DLD1 (cell line): ENCODE results near the gene TMEM229A.
"Not testable (repeated sequence)": the region's sequence is repeated elsewhere in the genome, so short reads cannot be mapped to it uniquely, and the experiment has no call there.

Source experiments
- in situ Hi-C: cut with HindIII; loops from 2 replicates; pipeline ENCODE4 v1.10.0; 2017; ENCODE audit warnings: low sequenced_read_pairs

TMEM229A gene

DNA sequence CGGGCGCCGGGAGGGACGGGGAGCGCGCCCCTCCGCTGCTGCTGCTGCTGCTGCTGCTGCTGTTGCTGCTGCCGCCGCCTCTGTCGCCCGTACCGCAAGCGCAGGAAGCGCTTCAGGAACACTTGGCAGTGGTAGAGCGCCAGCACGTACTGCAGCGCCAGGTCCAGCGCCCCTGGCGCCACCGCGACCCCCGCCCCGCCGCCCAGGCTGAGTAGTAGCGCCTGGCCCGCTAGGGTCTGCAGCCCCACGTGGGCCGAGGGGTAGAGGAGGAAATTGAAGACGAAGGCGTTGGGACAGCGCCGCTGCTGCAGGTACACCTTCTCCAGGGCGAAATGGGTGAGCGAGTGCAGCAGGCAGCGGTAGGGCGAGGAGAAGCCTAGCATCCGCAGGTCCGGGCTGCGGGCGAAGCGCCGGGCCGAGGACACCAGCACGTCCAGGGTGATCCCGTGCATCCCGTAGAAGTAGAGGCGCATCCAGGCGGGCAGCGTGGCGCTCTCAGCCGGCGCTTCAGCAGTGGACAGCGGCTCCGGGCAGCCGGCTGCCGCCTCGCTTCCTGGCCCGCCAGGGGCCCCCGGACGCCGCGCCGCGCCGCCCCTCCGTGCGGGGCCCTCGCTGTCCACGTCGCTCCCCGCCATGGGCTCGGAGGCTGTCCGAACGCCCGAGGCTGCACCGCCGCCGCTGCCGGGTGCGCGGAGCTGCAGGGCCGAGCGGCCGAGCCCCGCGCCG is at the start of gene TMEM229A:
TMEM229A (minus strand) TSS at position 699 of the 726 bp plus-strand sequence; CDS start at position 635, 64 bp downstream.
- in situ Hi-C loops: no loop called here

GRCh38 chr7:124082234-124082633 is 49.4 kb upstream of the TMEM229A start:
- in situ Hi-C loops: not testable (repeated sequence)

DNA sequence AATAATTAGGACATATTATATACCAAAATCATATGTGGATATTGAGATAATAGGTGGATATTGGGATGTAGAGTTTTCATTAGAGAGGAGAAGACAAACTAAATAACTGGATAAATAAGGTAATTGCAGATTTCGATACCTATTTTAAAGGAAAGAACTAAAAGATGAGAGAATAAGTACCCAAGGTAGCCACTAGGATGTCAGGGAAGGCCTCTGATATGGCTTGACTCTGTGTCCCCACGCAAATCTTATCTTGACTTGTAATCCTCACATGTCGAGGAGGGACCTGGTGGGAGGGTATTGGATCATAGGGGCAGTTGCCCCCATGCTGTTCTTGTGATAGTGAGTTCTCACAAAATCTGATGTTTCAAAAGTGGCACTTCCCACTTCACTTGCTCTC is 44.7 kb upstream of the TMEM229A start:
- in situ Hi-C loops: no loop called here

GRCh38 chr7:124076841-124077240 is 44.0 kb upstream of the TMEM229A start:
- in situ Hi-C loops: no loop called here

DNA sequence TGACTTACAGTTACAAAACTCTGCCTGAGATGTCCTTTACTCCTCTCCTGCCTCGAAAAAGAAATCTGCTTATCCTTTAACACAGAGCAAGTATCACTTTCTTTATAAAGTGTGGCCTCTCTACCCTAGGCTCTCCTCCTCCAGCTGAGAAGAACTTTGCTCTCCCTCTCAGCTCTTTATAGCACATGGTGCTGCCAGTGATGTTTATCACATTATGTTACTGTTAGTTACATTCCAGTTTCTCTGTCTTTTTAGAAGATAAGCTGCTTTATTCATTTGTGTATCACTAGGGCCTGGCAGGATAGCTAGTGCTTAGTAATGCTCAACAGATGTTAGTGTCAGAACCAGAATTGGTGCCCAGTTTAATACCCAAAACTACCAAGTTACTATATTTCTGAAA is 41.1 kb upstream of the TMEM229A start:
- in situ Hi-C loops: no loop called here

- in situ Hi-C loops: no loop called here
These were observed 40.4 kb upstream of the TMEM229A start for GRCh38 chr7:124073310-124073645.

- in situ Hi-C loops: no loop called here
These were observed 39.9 kb upstream of the TMEM229A start for GRCh38 chr7:124072603-124073309.

DNA sequence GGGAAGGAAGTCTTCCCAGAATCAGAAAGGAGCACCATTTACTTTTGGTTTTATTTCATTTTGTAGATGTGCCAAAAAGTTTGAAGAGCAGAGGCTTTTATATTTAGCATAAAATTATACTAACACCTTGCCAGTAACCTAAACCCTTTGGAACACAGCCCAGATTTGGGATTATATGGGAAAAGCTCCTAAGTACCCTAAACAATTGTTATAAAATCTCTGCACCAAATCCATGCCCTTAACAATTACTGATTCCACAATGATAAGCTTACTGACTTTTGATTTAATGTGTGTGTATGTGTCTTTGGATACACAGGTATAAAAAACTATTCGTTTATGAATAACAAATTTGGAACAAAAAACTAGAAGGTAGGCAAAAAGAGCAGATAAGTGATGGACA is 39.0 kb upstream of the TMEM229A start:
- in situ Hi-C loops: no loop called here

- in situ Hi-C loops: no loop called here
These were observed 29.3 kb upstream of the TMEM229A start for GRCh38 chr7:124062171-124062570.

DNA sequence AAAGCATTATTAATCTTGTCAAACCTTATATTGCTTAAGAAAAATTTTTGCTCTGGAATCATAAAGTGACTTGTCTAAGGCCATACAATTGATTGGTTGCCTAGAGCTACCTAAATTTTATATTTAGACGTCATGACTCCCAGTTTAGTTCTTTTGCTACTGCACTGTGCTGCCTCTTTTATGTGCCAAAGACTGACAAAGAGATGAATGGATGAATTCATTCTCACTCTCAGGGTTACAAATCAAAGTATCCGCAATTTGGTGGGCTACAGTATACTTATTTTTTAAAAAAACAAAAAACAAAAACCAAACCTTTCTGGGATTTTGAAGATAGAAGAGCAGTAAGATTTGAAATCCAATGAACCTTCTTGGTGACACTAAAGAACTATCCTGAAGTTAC is 27.7 kb upstream of the TMEM229A start:
- in situ Hi-C loops: no loop called here

- in situ Hi-C loops: no loop called here
These were observed 26.5 kb upstream of the TMEM229A start for GRCh38 chr7:124059375-124059774.

DNA sequence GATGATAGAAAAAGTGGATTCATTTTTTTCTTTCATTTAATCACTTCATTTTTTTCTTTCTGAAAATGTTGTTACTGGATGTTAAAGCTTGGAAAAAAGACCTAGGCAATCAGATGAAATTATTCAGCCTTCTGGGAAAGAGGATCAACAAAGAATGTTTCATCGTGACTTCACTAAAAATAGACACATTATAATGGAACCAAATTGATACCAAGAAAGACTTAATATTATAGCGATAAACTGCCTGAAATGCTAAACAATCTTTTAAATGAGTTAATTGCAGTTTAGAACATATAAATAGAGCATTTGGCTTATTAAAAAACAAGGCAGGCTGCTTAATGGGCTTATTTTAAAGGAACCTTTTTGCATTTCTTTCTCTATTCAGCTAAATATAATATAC is 25.6 kb upstream of the TMEM229A start:
- in situ Hi-C loops: no loop called here

DNA sequence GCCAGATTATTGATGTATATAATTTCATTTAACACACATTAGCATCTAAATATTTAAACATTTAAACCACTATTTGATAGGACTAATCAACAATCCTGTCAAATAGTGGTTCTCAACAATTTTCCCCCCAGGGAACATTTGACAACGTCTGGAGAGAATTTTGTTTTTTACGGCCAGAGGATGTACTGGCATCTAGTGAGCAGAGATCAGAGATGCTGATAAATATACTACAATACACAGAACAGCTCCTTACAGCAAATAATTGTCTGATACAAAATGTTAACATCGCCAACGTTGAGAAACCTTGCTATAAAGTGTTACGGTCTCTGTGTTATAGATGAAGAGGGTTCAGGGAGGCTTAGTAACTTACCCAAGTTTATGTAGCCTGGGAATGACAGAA is 25.0 kb upstream of the TMEM229A start:
- in situ Hi-C loops: no loop called here

- in situ Hi-C loops: no loop called here
These were observed 23.4 kb upstream of the TMEM229A start for GRCh38 chr7:124056234-124056633.

DNA sequence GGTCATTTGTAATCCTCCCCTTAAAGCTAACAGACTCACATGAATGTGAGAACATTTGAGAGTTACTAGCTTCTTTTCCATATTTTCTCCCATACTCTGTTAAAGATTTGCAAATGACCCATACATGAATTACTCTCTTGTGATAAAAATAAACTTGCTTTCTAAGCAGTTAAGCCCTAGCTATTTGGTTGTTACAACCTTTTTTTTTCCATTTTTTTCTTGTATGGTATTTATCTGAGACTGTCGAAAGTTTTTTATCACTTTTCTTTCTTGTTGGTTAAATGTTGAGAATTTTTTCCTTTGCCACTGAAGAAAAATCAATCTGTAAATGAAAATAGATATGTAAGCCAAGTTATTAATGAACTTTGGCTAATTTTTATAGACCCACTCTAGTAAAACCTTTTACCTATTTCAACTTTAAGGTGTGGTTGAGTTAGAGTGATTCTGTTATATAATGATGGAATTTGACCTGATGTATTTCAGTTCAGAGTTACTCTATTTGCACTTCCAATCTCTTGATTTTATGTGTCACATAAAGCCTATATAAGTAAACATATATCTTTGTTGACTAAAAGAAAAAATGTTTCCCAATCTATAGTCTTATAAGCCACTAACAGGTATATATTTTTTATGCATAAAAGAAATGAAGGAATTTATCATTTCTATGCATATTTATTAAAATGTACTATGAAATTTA is 19.0 kb upstream of the TMEM229A start:
- in situ Hi-C loops: no loop called here

DNA sequence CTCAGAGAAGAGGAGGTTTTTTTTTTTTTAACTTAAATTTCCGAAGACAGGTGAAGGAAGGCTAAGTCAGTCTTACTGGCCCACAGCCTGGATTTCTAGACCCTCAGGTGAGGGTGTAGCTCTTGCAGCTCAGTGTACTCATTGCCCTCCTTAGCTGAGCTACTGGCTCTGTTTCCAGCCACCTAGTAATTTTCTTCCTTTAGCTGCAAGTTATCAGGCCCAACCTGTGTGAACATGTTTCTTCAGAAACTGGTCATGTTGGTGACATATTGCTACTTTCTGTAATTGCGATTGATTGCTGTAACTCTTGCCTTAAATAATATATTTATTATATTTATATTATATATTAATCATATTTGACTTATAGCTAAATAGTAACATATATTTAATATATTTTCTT is 10.0 kb upstream of the TMEM229A start:
- in situ Hi-C loops: no loop called here

- in situ Hi-C loops: no loop called here
These were observed 8.6 kb upstream of the TMEM229A start for GRCh38 chr7:124041439-124041838.

DNA sequence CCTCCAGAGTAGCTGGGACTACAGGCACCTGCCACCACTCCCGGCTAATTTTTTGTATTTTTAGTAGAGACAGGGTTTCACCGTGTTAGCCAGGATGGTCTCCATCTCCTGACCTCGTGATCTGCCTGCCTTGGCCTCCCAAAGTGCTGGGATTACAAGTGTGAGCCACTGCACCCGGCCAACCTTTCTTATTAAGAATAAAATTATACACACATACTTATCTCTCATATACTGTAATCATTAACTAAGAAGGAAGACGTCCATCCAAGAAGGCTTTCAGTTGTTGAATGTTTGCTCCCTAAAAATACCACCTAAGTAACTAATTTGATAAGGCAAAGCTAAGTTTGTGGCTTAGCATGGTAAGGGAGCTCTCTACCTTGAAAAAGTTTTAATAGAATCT is 5.0 kb upstream of the TMEM229A start:
- in situ Hi-C loops: not testable (repeated sequence)

GRCh38 chr7:124035706-124036105 is 2.8 kb upstream of the TMEM229A start:
- in situ Hi-C loops: no loop called here

DNA sequence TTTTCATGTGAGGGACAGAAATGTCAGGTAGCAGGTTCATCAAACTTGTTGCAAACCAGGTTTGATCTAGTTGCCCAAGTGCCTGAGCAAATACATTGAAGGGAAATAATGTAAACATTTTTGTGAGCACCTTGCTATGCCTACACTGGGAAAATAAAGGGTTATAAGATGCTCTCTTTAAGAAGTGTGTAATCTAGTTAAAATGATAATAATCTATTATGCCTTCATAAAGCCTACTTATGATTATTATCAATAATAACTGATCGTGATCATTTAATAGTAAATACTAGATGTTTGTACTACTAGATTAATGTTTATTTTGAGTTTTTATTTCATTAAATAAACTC is 1.9 kb upstream of the TMEM229A start:
- in situ Hi-C loops: no loop called here

DNA sequence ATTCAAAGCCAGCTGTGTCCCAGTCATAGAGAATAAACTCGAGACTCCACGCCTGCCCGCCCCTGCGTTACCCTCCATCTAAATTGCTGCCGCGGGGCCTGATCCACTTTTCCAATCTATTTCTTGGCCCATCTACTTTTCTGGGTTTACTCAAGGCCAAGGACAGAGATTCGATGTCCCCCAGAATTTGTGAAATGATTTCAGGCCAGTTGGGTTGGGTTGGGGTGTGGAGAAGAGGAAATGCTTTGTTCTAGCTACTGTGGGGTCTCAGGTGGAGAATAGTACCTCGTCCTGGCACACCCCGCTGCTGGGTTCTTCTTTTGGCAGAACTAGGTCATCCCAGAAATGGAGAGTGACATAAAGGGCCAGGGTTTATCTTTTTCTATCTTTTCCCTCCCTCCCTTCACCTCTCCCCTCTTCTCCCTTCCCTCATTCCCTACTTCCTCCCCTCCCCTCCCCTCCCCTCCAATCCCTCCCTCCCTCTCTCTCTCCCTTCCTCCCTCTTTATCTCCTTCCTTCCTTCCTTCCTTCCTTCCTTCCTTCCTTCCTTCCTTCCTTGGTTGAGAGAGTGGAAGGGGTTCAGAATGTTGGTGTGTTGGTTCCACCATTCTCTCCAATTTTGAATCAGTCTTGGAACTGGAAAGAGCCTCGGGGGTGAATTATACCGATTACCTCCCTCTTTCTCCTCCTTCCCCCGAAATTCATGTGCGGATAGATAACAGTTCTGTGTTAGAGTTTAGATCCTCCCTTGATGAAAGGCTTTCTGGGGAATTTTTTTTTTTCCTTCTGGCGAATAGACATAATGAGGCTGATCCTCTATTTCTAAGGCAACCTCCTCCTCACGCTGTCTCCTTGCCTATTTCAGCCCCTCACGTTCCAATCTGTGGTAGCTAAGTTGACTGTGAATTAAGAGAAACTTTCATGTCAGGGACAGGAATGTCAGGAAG is 1.2 kb upstream of the TMEM229A start:
- in situ Hi-C loops: no loop called here
